Fibroblast of mammary gland (primary cell): ENCODE data around the gene SCUBE1.
A peak's percentile ranks its signal among the peaks of the same experiment; 100 is the strongest.

ENCODE experiments used
- DNase-seq: peaks from one replicate; pipeline ENCODE4 v3.0.0-alpha.2; 2010; ENCODE audit warnings: low read depth
- H3K4me3 ChIP-seq: 2 replicates; pipeline ENCODE4 v1.5.1; 2011; ENCODE audit warnings: low read depth, mild to moderate bottlenecking, low read length, moderate library complexity; ENCODE audit not compliant: control insufficient read depth
- CTCF ChIP-seq: conservative IDR thresholded peaks from 2 replicates; pipeline ENCODE4 v1.5.1; 2011; ENCODE audit warnings: low read depth, low read length, inconsistent platforms; ENCODE audit not compliant: control insufficient read depth, insufficient read depth

SCUBE1 gene

GRCh38 chr22:43277987-43278601, 65.1 kb downstream of the SCUBE1 start:
- no peak for TF ChIP-seq CTCF
- no peak for DNase-seq

GRCh38 chr22:43277091-43277490, 66.1 kb downstream of the SCUBE1 start:
- TF ChIP-seq CTCF: no peak
- DNase-seq: no peak
- no peak overlapping the region for H3K4me3 ChIP-seq

More at GRCh38 chr22:43277987-43278601, 65.1 kb downstream of the SCUBE1 start:
- no peak overlapping the region for H3K4me3 ChIP-seq

GRCh38 chr22:43276321-43276720, 66.9 kb downstream of the SCUBE1 start:
- DNase-seq: no peak
- H3K4me3 ChIP-seq: no peak overlapping the region
- no peak for TF ChIP-seq CTCF

GRCh38 chr22:43275545-43276317, 67.4 kb downstream of the SCUBE1 start:
- peak; percentile 61 for DNase-seq
- H3K4me3 ChIP-seq: no peak overlapping the region
- no peak for TF ChIP-seq CTCF

GRCh38 chr22:43274595-43275240, 68.5 kb downstream of the SCUBE1 start:
- no peak for TF ChIP-seq CTCF
- H3K4me3 ChIP-seq: no peak overlapping the region
- no peak for DNase-seq

GRCh38 chr22:43273902-43274484, 69.2 kb downstream of the SCUBE1 start:
- peak; percentile 63 for DNase-seq
- TF ChIP-seq CTCF: peak; percentile 66

More at GRCh38 chr22:43273902-43274484, 69.2 kb downstream of the SCUBE1 start:
- H3K4me3 ChIP-seq: no peak overlapping the region
